HEK293 (cell line): ENCODE measurements around the gene RPRD1B.

Experiments used
- CTCF ChIA-PET: fragments of 350-600 bp; formaldehyde crosslinking; extraction: SDS; loops from one replicate; lab custom pipeline; 2021; ENCODE audit warnings: antibody characterized with exemption; lab: Yijun Ruan, JAX
- POLR2A ChIA-PET: fragments of 300-600 bp; formaldehyde crosslinking; extraction: SDS; loops from one replicate; lab custom pipeline; 2020; ENCODE audit warnings: antibody characterized with exemption, inconsistent platforms; lab: Yijun Ruan, JAX
- H3K27ac ChIP-seq: fragments of 200-500 bp; sonication (Bioruptor generic); 2 replicates; pipeline ENCODE4 v1.5.1; 2014; ENCODE audit warnings: low read depth, low read length, control low read depth, inconsistent platforms; ENCODE audit errors: extremely low read depth
- H3K36me3 ChIP-seq, 2 experiments: fragments of 200-500 bp in 1 of 2; sonication (Bioruptor generic) in 1 of 2; 1 replicate in 1 of 2; 2 replicates in 1 of 2; pipeline ENCODE4 v1.5.1; 2014 to 2017; ENCODE audit warnings: inconsistent platforms in 2 of 2, low read length in 2 of 2; ENCODE audit not compliant: control insufficient read depth in 2 of 2, insufficient read depth in 1 of 2
- H3K4me1 ChIP-seq: fragments of 200-500 bp; sonication (Bioruptor generic); 2 replicates; pipeline ENCODE4 v1.5.1; 2014; ENCODE audit warnings: mild to moderate bottlenecking, low read length, inconsistent platforms; ENCODE audit not compliant: control insufficient read depth, insufficient read depth
- H3K4me3 ChIP-seq: 2 replicates; pipeline ENCODE4 v1.5.1; 2011; ENCODE audit warnings: low read depth, mild to moderate bottlenecking, control low read depth, low read length, moderate library complexity
- H3K9me3 ChIP-seq: fragments of 200-500 bp; sonication (Bioruptor generic); 2 replicates; pipeline ENCODE4 v1.5.1; 2014; ENCODE audit warnings: low read depth, low read length, inconsistent platforms; ENCODE audit not compliant: control insufficient read depth, insufficient read depth
- CTCF ChIP-seq: fragments of 450-650 bp; formaldehyde crosslinking; IDR thresholded peaks from 2 replicates; pipeline ENCODE4 v1.5.1; 2016; ENCODE audit warnings: missing biosample characterization, missing genetic modification characterization
- GLIS1 ChIP-seq: fragments of 450-650 bp; formaldehyde crosslinking; IDR thresholded peaks from 2 replicates; pipeline ENCODE4 v1.5.1; 2016; ENCODE audit warnings: missing biosample characterization, missing genetic modification characterization
- KLF8 ChIP-seq: fragments of 450-650 bp; formaldehyde crosslinking; IDR thresholded peaks from 2 replicates; pipeline ENCODE4 v1.5.1; 2016; ENCODE audit warnings: missing biosample characterization, missing genetic modification characterization
- PRDM10 ChIP-seq: fragments of 450-650 bp; formaldehyde crosslinking; IDR thresholded peaks from 2 replicates; pipeline ENCODE4 v1.5.1; 2016; ENCODE audit warnings: missing biosample characterization, missing genetic modification characterization
- PRDM4 ChIP-seq: fragments of 450-650 bp; formaldehyde crosslinking; IDR thresholded peaks from 2 replicates; pipeline ENCODE4 v1.5.1; 2017; ENCODE audit warnings: missing biosample characterization, missing genetic modification characterization
- TCF7L2 ChIP-seq: IDR thresholded peaks from 2 replicates; pipeline ENCODE4 v1.6.1; 2011; ENCODE audit warnings: low read depth, mild to moderate bottlenecking, inconsistent platforms, low read length, moderate library complexity, borderline replicate concordance
- ZBTB8A ChIP-seq: fragments of 450-650 bp; formaldehyde crosslinking; IDR thresholded peaks from 2 replicates; pipeline ENCODE4 v1.5.1; 2016; ENCODE audit warnings: missing biosample characterization, missing genetic modification characterization
- ZNF138 ChIP-seq: fragments of 450-650 bp; formaldehyde crosslinking; IDR thresholded peaks from 2 replicates; pipeline ENCODE4 v1.5.1; 2016; ENCODE audit warnings: missing biosample characterization, missing genetic modification characterization, borderline replicate concordance
- ZNF426 ChIP-seq: fragments of 450-650 bp; formaldehyde crosslinking; IDR thresholded peaks from 2 replicates; pipeline ENCODE4 v1.5.1; 2017; ENCODE audit warnings: missing biosample characterization, missing genetic modification characterization, mild to moderate bottlenecking, inconsistent platforms, moderate library complexity
- ZNF654 ChIP-seq: fragments of 450-650 bp; formaldehyde crosslinking; IDR thresholded peaks from 2 replicates; pipeline ENCODE4 v1.5.1; 2016; ENCODE audit warnings: low read depth, missing biosample characterization, missing genetic modification characterization
- ZNF692 ChIP-seq: fragments of 450-650 bp; formaldehyde crosslinking; IDR thresholded peaks from 2 replicates; pipeline ENCODE4 v1.5.1; 2016; ENCODE audit warnings: missing biosample characterization, missing genetic modification characterization
- ZNF701 ChIP-seq: fragments of 450-650 bp; formaldehyde crosslinking; IDR thresholded peaks from 2 replicates; pipeline ENCODE4 v1.5.1; 2016; ENCODE audit warnings: missing biosample characterization, missing genetic modification characterization

The RPRD1B gene

GRCh38 chr20:38112930-38113294, 79.4 kb downstream of the RPRD1B start (continued):
- TF ChIP-seq PRDM4 (tag by site-specific recombination) = no peak
- no peak for TF ChIP-seq TCF7L2
- TF ChIP-seq KLF8 (tag by site-specific recombination) = no peak

GRCh38 chr20:38113401-38114325, 80.1 kb downstream of the RPRD1B start:
- ChIA-PET CTCF (interaction anchor here (0.5 to 6.3 kb wide), 21 partner anchors 9 to 208 kb away, joined by 3 to 49 read pairs (median 4); partner anchors contain the start of gene TGM2), POLR2A (interaction anchor here (0.5 kb wide), 1 partner anchor 312 kb away, joined by 4 read pairs; no protein-coding TSS in a partner anchor)
- Histone ChIP-seq H3K9me3 (no peaks in the 10 kb centered on the region), H3K4me1 (peaks cover 9% of the 10 kb centered on the region), H3K27ac (no peak overlapping the region), H3K4me3 (no peak overlapping the region), H3K36me3 (no peaks in the 10 kb centered on the region)
- TF ChIP-seq ZNF138 (tag by site-specific recombination) (no peak), GLIS1 (0 out of 2 replicates have a peak, but pooled peaks have one; percentile 13), ZNF692 (no peak), ZNF701 (tag by site-specific recombination) (no peak), PRDM10 (tag by site-specific recombination) (peak; percentile 87), ZNF654 (tag by site-specific recombination) (peak; percentile 19), ZNF426 (tag by site-specific recombination) (no peak), ZBTB8A (tag by site-specific recombination) (no peak), CTCF (0 out of 2 replicates have a peak, but pooled peaks have one; percentile 41)
